GM12872 (cell line): Measurements from ENCODE around the gene KIAA0232.

Source experiments
- CTCF ChIP-seq: IDR thresholded peaks from 3 replicates; pipeline ENCODE4 v1.5.1; 2011; ENCODE audit warnings: low read depth, mild to moderate bottlenecking, low read length, moderate library complexity; ENCODE audit not compliant: insufficient read depth

Gene KIAA0232

DNA sequence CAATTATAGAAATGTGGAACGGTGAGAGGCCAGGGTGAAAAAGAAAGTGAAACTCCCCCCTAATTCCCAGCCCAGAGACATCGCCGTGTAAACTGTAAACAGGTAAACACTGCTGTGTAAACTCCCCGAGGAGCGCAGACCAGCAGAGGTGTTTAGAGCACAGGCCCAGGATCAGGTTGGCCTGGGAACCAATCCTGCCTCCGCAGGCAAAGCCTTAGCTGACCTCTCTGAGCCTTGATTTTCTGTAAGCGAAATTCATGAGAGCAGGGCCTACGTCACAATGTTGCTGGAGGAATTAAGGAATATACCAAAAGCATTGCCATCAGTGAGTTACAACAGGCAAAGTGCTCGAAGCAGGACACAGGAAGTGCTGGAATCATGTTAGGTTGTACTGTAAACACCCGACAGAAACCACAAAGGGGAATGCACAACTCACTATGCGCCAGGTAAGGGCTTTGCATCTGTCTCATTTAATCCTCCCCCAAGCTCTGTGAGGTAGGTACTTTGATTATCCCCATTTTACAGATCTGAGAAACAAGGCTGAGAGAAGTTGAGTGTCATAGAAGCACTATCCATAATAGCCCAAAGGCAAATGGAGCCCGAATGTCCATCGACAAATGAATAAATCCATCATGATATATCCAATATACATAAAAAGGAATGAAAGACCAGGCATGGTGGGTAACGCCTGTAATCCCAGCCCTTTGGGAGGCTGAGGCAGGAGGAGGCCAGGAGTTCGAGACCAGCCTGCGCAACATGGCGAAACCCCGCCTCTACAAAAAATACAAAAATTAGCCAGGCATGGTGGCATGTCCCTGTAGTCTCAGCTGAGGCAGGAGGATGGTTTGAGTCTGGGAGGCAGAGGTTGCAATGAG is 30.7 kb upstream of the KIAA0232 start:
- no peak for TF ChIP-seq CTCF

GRCh38 chr4:6752486-6752829 is 30.1 kb upstream of the KIAA0232 start:
- TF ChIP-seq CTCF: no peak

DNA sequence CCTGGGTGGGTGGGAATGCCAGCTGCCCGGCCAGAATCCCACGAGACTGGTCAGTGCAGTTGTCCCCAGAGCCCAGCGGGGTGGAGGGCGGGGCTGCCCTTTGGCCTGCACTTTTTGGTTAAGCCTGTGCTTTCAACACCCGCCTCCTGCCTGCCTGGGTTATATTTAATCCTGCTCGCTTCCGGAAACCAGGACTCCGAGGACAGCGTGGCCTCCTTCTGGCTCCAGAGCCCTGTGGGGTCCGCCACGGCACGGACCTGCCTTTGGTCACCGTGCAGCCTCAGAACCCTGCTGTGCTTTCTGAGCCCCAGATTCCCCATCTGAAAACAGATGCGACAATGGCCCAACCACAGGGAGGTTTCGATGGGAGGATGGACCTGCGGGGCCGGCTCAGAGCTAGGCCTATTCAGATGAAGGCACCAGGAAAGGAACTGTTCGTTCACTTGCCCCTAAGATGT is 29.4 kb upstream of the KIAA0232 start:
- no peak for TF ChIP-seq CTCF

GRCh38 chr4:6753891-6754290 is 28.6 kb upstream of the KIAA0232 start:
- TF ChIP-seq CTCF: no peak

GRCh38 chr4:6754481-6755087 is 27.9 kb upstream of the KIAA0232 start:
- no peak for TF ChIP-seq CTCF

DNA sequence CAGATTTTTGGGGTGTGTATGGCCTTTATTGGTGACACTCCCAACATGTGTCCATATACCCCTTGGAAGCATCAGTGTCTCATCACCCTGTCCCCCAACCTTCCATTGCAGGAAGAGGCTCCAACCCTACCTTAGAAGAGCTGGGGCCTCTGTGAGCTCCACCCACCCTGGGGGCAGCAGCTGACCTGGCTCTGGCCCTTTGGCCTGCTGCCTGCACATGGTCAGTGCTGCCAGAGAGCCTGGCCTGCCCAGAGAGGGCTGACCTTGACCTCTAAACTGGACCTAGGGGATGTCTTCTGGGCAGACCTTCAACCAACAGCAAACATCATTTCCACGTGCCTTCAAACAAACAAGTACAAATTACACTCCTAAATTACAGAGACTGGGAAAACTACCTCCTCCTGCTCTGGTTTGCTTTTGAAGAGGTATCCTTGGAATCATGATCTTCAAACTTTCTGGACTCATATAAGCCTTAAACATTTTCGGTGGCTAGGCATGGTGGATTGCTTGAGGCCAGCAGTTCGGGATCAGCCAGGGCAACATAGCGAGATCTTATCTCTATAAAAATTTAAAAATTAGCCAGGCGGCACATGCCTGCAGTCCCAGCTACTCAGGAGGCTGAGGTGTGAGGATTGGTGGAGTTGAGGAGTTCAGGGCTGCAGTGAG is 27.3 kb upstream of the KIAA0232 start:
- no peak for TF ChIP-seq CTCF

DNA sequence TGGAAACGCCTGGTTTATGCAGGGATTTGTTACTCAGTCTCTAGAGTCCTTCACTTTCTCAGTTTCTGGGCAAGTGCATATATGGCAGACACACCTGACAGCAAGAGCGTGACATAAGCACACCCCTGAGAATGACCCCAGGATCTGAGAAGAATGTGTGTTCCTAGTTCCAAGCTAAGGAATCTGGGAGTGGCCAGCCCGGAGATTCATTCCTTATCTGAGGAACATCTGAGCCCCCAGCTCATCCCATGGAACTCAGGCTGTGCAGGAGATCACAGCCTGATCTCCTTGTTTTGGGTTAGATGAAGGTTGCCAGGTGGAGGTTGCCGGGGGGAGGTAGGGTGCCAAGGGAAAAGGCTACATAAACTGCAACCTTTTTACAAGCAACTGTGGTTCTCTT is 23.8 kb upstream of the KIAA0232 start:
- TF ChIP-seq CTCF: no peak
